ENCODE measurements around the gene STRN4. TPM values are rescaled to one million over a fixed set of nuclear protein-coding genes. Genes with fewer than 3 reads are reported as not detected.

Gene STRN4
- total RNA-seq, 1 experiment from 2014 or later: 107 TPM

- ChIA-PET POLR2A (interaction anchor here (0.6 kb wide), 1 partner anchor 81 kb away, joined by 4 read pairs; no protein-coding TSS in a partner anchor), RAD21 (ENCODE audit: low non-redundant PET in 1 of 2, low total read pairs in 2 of 2, uncharacterized antibody in 2 of 2, unreplicated experiment in 2 of 2) (no interaction called here), CTCF (interaction anchor here (1.2 to 1.5 kb wide), 2 partner anchors 87 to 92 kb away, joined by 3 read pairs; partner anchors contain the start of gene DACT3)
- H3K36me3 ChIP-seq (ENCODE audit: control insufficient read depth in 1 of 2, insufficient read depth in 2 of 2, low read length in 2 of 2): no peaks in the 10 kb centered on the region; a peak in 2 of 4 replicates
- DNase-seq (ENCODE audit: low read depth, low spot score) (no peak), ATAC-seq (0 out of 2 replicates have a peak, but pooled peaks have one; percentile 15)
- H3K27ac ChIP-seq (ENCODE audit: low read depth, low read length): no peak overlapping the region
- intact Hi-C loops (cut with micrococcal nuclease): no loop called here
- no peak overlapping the region for H3K4me2 ChIP-seq (ENCODE audit: low read length)
- H4K20me1 ChIP-seq (ENCODE audit: insufficient read depth): peaks cover 3% of the 10 kb centered on the region; the same call in 1 of the 2 replicates
- no peak for TF ChIP-seq RAD21 (IDR thresholded peaks at IDR 0.05; ENCODE audit: low read depth)
- TF ChIP-seq, protein P1, sequence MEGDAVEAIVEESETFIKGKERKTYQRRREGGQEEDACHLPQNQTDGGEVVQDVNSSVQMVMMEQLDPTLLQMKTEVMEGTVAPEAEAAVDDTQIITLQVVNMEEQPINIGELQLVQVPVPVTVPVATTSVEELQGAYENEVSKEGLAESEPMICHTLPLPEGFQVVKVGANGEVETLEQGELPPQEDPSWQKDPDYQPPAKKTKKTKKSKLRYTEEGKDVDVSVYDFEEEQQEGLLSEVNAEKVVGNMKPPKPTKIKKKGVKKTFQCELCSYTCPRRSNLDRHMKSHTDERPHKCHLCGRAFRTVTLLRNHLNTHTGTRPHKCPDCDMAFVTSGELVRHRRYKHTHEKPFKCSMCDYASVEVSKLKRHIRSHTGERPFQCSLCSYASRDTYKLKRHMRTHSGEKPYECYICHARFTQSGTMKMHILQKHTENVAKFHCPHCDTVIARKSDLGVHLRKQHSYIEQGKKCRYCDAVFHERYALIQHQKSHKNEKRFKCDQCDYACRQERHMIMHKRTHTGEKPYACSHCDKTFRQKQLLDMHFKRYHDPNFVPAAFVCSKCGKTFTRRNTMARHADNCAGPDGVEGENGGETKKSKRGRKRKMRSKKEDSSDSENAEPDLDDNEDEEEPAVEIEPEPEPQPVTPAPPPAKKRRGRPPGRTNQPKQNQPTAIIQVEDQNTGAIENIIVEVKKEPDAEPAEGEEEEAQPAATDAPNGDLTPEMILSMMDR (IDR thresholded peaks at IDR 0.05 in 2 of 3, conservative IDR thresholded peaks at IDR 0.05 in 1 of 3; ENCODE audit: borderline replicate concordance in 1 of 3, insufficient read depth in 1 of 3, low read depth in 2 of 3, low read length in 2 of 3): peak; percentile 51 to 95 (median 92); a peak in 5 of 6 replicates
- H3K4me1 ChIP-seq (ENCODE audit: control insufficient read depth in 1 of 2, insufficient read depth in 2 of 2, low read length in 2 of 2): peaks cover 5 to 23% of the 10 kb centered on the region in 2 experiments
- H3K79me2 ChIP-seq (ENCODE audit: insufficient read depth, low read length): peaks cover 26% of the 10 kb centered on the region
- no peaks in the 10 kb centered on the region for H3K27me3 ChIP-seq (ENCODE audit: insufficient read depth, low read length)
- no peaks in the 10 kb centered on the region for H3K9me2 ChIP-seq (ENCODE audit: insufficient read depth)
- BruUV-seq (replicated peaks): no TSS peak
- no peak overlapping the region for H3K9ac ChIP-seq (ENCODE audit: low read length)
- no peak overlapping the region for H2AFZ ChIP-seq (ENCODE audit: low read depth, low read length, poor library complexity, severe bottlenecking)
- no peak overlapping the region for H3K4me3 ChIP-seq (replicated peaks in 1 of 2; ENCODE audit: low read depth in 1 of 2, low read length in 2 of 2)
- H3K9me3 ChIP-seq (ENCODE audit: control insufficient read depth in 1 of 2, insufficient read depth in 1 of 2, low read depth in 1 of 2, low read length in 2 of 2): no peaks in the 10 kb centered on the region
Observed at GRCh38 chr19:46748325-46749109, 2.3 kb upstream of the STRN4 start.
